Measurements from ENCODE around the gene MCU. TPM values are rescaled to one million over a fixed set of nuclear protein-coding genes. Genes with fewer than 3 reads are reported as not detected.
"Not testable (repeated sequence)": the region's sequence is repeated elsewhere in the genome, so short reads cannot be mapped to it uniquely, and the experiment has no call there.

The MCU gene
- total and polyA plus RNA-seq, 2 experiments from 2014 or later = 14.9 to 22.8 TPM

- Histone ChIP-seq H3K4me1 (ENCODE audit: low read depth) (peaks cover 33% of the 10 kb centered on the region), H3K27ac (peak overlapping the region; percentile 70), H3K27me3 (no peaks in the 10 kb centered on the region), H3K36me3 (no peaks in the 10 kb centered on the region), H3K9me3 (ENCODE audit: low read depth) (no peaks in the 10 kb centered on the region), H3K4me3 (no peak overlapping the region)
- TF ChIP-seq CTCF (IDR thresholded peaks at IDR 0.05; ENCODE audit: low read depth, low read length) = no peak
- DNase-seq (ENCODE audit: low read depth in 1 of 2, low spot score in 1 of 2) = no peak
Observed at GRCh38 chr10:72735288-72735936, 43.5 kb downstream of the MCU start.

GRCh38 chr10:72736176-72736827, 44.4 kb downstream of the MCU start:
- no peak for TF ChIP-seq CTCF (IDR thresholded peaks at IDR 0.05; ENCODE audit: low read depth, low read length)
- DNase-seq (ENCODE audit: low read depth in 1 of 2, low spot score in 1 of 2) = peak in 1 of 2 donors; percentile 87
- peak overlapping the region; percentile 70 for H3K27ac ChIP-seq
- H3K4me3 ChIP-seq = no peak overlapping the region
- H3K27me3 ChIP-seq = no peaks in the 10 kb centered on the region
- H3K4me1 ChIP-seq (ENCODE audit: low read depth) = peaks cover 33% of the 10 kb centered on the region
- H3K36me3 ChIP-seq = no peaks in the 10 kb centered on the region
- no peaks in the 10 kb centered on the region for H3K9me3 ChIP-seq (ENCODE audit: low read depth)

- no peak for TF ChIP-seq CTCF (IDR thresholded peaks at IDR 0.05; ENCODE audit: low read depth, low read length)
- Histone ChIP-seq H3K4me1 (ENCODE audit: low read depth) (peaks cover 33% of the 10 kb centered on the region), H3K27ac (peak overlapping the region; percentile 70), H3K9me3 (ENCODE audit: low read depth) (no peaks in the 10 kb centered on the region), H3K4me3 (no peak overlapping the region), H3K36me3 (no peaks in the 10 kb centered on the region), H3K27me3 (no peaks in the 10 kb centered on the region)
- no peak for DNase-seq (ENCODE audit: low read depth in 1 of 2, low spot score in 1 of 2)
Observed at GRCh38 chr10:72736828-72737220, 44.9 kb downstream of the MCU start.

- H3K36me3 ChIP-seq; H3K9me3 ChIP-seq (ENCODE audit: low read depth); H3K4me3 ChIP-seq; DNase-seq (ENCODE audit: low read depth in 1 of 2, low spot score in 1 of 2); H3K27me3 ChIP-seq: not testable (repeated sequence)
- peaks cover 33% of the 10 kb centered on the region for H3K4me1 ChIP-seq (ENCODE audit: low read depth)
- H3K27ac ChIP-seq = peak overlapping the region; percentile 70
Observed at GRCh38 chr10:72737357-72737756, 45.4 kb downstream of the MCU start.

GRCh38 chr10:72738486-72738885, 46.5 kb downstream of the MCU start:
- Histone ChIP-seq H3K36me3 (no peaks in the 10 kb centered on the region), H3K27me3 (no peaks in the 10 kb centered on the region), H3K4me3 (no peak overlapping the region), H3K27ac (peak overlapping the region; percentile 70), H3K9me3 (ENCODE audit: low read depth) (no peaks in the 10 kb centered on the region), H3K4me1 (ENCODE audit: low read depth) (peaks cover 33% of the 10 kb centered on the region)
- no peak for TF ChIP-seq CTCF (IDR thresholded peaks at IDR 0.05; ENCODE audit: low read depth, low read length)
- DNase-seq (ENCODE audit: low read depth in 1 of 2, low spot score in 1 of 2) = peak in 1 of 2 donors; percentile 84

- Histone ChIP-seq H3K4me1 (ENCODE audit: low read depth) (peaks cover 27% of the 10 kb centered on the region), H3K9me3 (ENCODE audit: low read depth) (no peaks in the 10 kb centered on the region), H3K36me3 (no peaks in the 10 kb centered on the region), H3K4me3 (no peak overlapping the region), H3K27ac (no peak overlapping the region), H3K27me3 (no peaks in the 10 kb centered on the region)
- peak; percentile 22 to 32 for DNase-seq (ENCODE audit: low read depth in 1 of 2, low spot score in 1 of 2)
- TF ChIP-seq CTCF (IDR thresholded peaks at IDR 0.05; ENCODE audit: low read depth, low read length) = no peak
Observed at GRCh38 chr10:72740528-72740927, 48.6 kb downstream of the MCU start.
